GM21390 (cell line): Measurements from ENCODE around the gene IKZF3.
"Not testable (repeated sequence)": the region's sequence is repeated elsewhere in the genome, so short reads cannot be mapped to it uniquely, and the experiment has no call there.

ENCODE experiments used
- ATAC-seq: cut with Tn5 transposase; IDR thresholded peaks from one replicate; pipeline ENCODE4 v1.9.1; 2021; ENCODE audit not compliant: unreplicated experiment

IKZF3 gene

GRCh38 chr17:39722104-39722503 is 142.0 kb downstream of the IKZF3 start:
- ATAC-seq: no peak

- no peak for ATAC-seq
These were observed 144.4 kb downstream of the IKZF3 start for GRCh38 chr17:39719563-39720355.

GRCh38 chr17:39717660-39718059 is 146.5 kb downstream of the IKZF3 start:
- no peak for ATAC-seq

- ATAC-seq: no peak
These were observed 147.1 kb downstream of the IKZF3 start for GRCh38 chr17:39716879-39717536.

- no peak for ATAC-seq
These were observed 147.9 kb downstream of the IKZF3 start for GRCh38 chr17:39716073-39716818.

GRCh38 chr17:39715375-39716072 is 148.6 kb downstream of the IKZF3 start:
- ATAC-seq: no peak

- no peak for ATAC-seq
These were observed 149.9 kb downstream of the IKZF3 start for GRCh38 chr17:39714234-39714633.

GRCh38 chr17:39711851-39712250 is 152.3 kb downstream of the IKZF3 start:
- ATAC-seq: no peak

GRCh38 chr17:39711071-39711470 is 153.0 kb downstream of the IKZF3 start:
- ATAC-seq: not testable (repeated sequence)

- no peak for ATAC-seq
These were observed 153.8 kb downstream of the IKZF3 start for GRCh38 chr17:39709998-39710964.

GRCh38 chr17:39709319-39709997 is 154.7 kb downstream of the IKZF3 start:
- no peak for ATAC-seq
